Measurements from ENCODE around the gene MTA1. TPM values are rescaled to one million over a fixed set of nuclear protein-coding genes. Genes with fewer than 3 reads are reported as not detected.

Gene MTA1
- polyA plus RNA-seq, 1 of the 3 experiments (the other 2 are of a cell fraction) = 96.3 TPM

GRCh38 chr14:105492971-105493871 lies 73.6 kb downstream of the MTA1 start:
- POLR2A ChIA-PET = no interaction called here
- no peaks in the 10 kb centered on the region for H3F3A ChIP-seq (replicated peaks; ENCODE audit: insufficient read depth)
- H2AFZ ChIP-seq (ENCODE audit: low read depth) = no peak overlapping the region
- no peaks in the 10 kb centered on the region for H3K9me2 ChIP-seq
- H3K4me2 ChIP-seq = no peak overlapping the region
- CTCF ChIA-PET = interaction anchor here (0.6 to 5.9 kb wide), 9 partner anchors 11 to 403 kb away, joined by 3 to 135 read pairs (median 5); partner anchors contain the start of gene TMEM121
- H3K9ac ChIP-seq = no peak overlapping the region
- WGBS (ENCODE audit: low lambda C conversion rate) = 85% methylated on average over 16 of the region's 20 CpGs
- peaks cover 5 to 19% of the 10 kb centered on the region in 2 experiments; a peak in 2 of 4 replicates for H3K4me1 ChIP-seq (ENCODE audit: control insufficient read depth in 1 of 2, insufficient read depth in 2 of 2, low read depth in 1 of 2, low read length in 1 of 2)
- no peaks in the 10 kb centered on the region for H3K36me3 ChIP-seq (replicated peaks in 1 of 2; ENCODE audit: control insufficient read depth in 1 of 2, insufficient read depth in 2 of 2, low read length in 1 of 2)
- H3K4me3 ChIP-seq (ENCODE audit: low read depth in 2 of 2, low read length in 1 of 2) = no peak overlapping the region
- no peak overlapping the region for H3K27ac ChIP-seq (ENCODE audit: low read depth in 2 of 2, low read length in 1 of 2)
- H3K9me3 ChIP-seq = no peaks in the 10 kb centered on the region
- TF ChIP-seq TCF12 (IDR thresholded peaks at IDR 0.05) = no peak
- no peak for DNase-seq
- H3K27me3 ChIP-seq (ENCODE audit: insufficient read depth) = no peaks in the 10 kb centered on the region
- peaks cover 11% of the 10 kb centered on the region; the same call in 1 of the 2 replicates for H4K20me1 ChIP-seq (ENCODE audit: insufficient read depth)
- peaks cover 13% of the 10 kb centered on the region; the same call in 1 of the 2 replicates for H3K79me2 ChIP-seq (ENCODE audit: insufficient read depth)

GRCh38 chr14:105493921-105494605 lies 74.4 kb downstream of the MTA1 start:
- no peak for DNase-seq
- TF ChIP-seq YY1 (IDR thresholded peaks at IDR 0.05; ENCODE audit: low read depth) (no peak), IRF3 (IDR thresholded peaks at IDR 0.05; ENCODE audit: low read depth, low read length) (no peak), SIN3A (IDR thresholded peaks at IDR 0.05; ENCODE audit: borderline replicate concordance, low read depth, low read length) (no peak), FOXM1 (IDR thresholded peaks at IDR 0.05; ENCODE audit: low read depth) (no peak)
- H2AFZ ChIP-seq (ENCODE audit: low read depth) = no peak overlapping the region
- H3K4me3 ChIP-seq (ENCODE audit: low read depth in 2 of 2, low read length in 1 of 2) = no peak overlapping the region
- H3K36me3 ChIP-seq (replicated peaks in 1 of 2; ENCODE audit: control insufficient read depth in 1 of 2, insufficient read depth in 2 of 2, low read length in 1 of 2) = no peaks in the 10 kb centered on the region
- no peak overlapping the region for H3K27ac ChIP-seq (ENCODE audit: low read depth in 2 of 2, low read length in 1 of 2)
- WGBS (ENCODE audit: low lambda C conversion rate) = 91% methylated on average over 6 of the region's 16 CpGs
- ChIA-PET CTCF (interaction anchor here (1.8 to 5.9 kb wide), 3 partner anchors 10 to 125 kb away, joined by 5 to 135 read pairs (median 61); partner anchors contain the start of gene TMEM121), POLR2A (no interaction called here)
- no peak overlapping the region for H3K9ac ChIP-seq
- peaks cover 13% of the 10 kb centered on the region; the same call in 1 of the 2 replicates for H3K79me2 ChIP-seq (ENCODE audit: insufficient read depth)
- H4K20me1 ChIP-seq (ENCODE audit: insufficient read depth) = peaks cover 11% of the 10 kb centered on the region; the same call in 1 of the 2 replicates
- H3K4me2 ChIP-seq = no peak overlapping the region
- peaks cover 5 to 16% of the 10 kb centered on the region in 2 experiments; a peak in 2 of 4 replicates for H3K4me1 ChIP-seq (ENCODE audit: control insufficient read depth in 1 of 2, insufficient read depth in 2 of 2, low read depth in 1 of 2, low read length in 1 of 2)
- no peaks in the 10 kb centered on the region for H3F3A ChIP-seq (replicated peaks; ENCODE audit: insufficient read depth)
- H3K9me3 ChIP-seq = no peaks in the 10 kb centered on the region
- H3K9me2 ChIP-seq = no peaks in the 10 kb centered on the region
- H3K27me3 ChIP-seq (ENCODE audit: insufficient read depth) = no peaks in the 10 kb centered on the region

- no peak for DNase-seq
- peaks cover 13% of the 10 kb centered on the region; the same call in 1 of the 2 replicates for H3K79me2 ChIP-seq (ENCODE audit: insufficient read depth)
- no peaks in the 10 kb centered on the region for H3F3A ChIP-seq (replicated peaks; ENCODE audit: insufficient read depth)
- H3K36me3 ChIP-seq (replicated peaks in 1 of 2; ENCODE audit: control insufficient read depth in 1 of 2, insufficient read depth in 2 of 2, low read length in 1 of 2) = no peaks in the 10 kb centered on the region
- 98% methylated on average over 6 of the region's 6 CpGs for WGBS (ENCODE audit: low lambda C conversion rate)
- peaks cover 5 to 11% of the 10 kb centered on the region in 2 experiments; a peak in 2 of 4 replicates for H3K4me1 ChIP-seq (ENCODE audit: control insufficient read depth in 1 of 2, insufficient read depth in 2 of 2, low read depth in 1 of 2, low read length in 1 of 2)
- ChIA-PET CTCF (no interaction called here), POLR2A (no interaction called here)
- no peaks in the 10 kb centered on the region for H3K9me3 ChIP-seq
- no peak for TF ChIP-seq RXRA (IDR thresholded peaks at IDR 0.05; ENCODE audit: borderline replicate concordance, low read depth)
- no peak for TF ChIP-seq GATA2 (CRISPR knock-in tag; IDR thresholded peaks at IDR 0.05)
- no peak for TF ChIP-seq USF2 (IDR thresholded peaks at IDR 0.05; ENCODE audit: borderline replicate concordance, low read depth, low read length)
- TF ChIP-seq FOXJ3 (CRISPR knock-in tag; IDR thresholded peaks at IDR 0.05) = no peak
- no peak for TF ChIP-seq RAD21 (IDR thresholded peaks at IDR 0.05; ENCODE audit: low read length)
- no peak for TF ChIP-seq NFIC (IDR thresholded peaks at IDR 0.05; ENCODE audit: borderline replicate concordance)
- no peak for TF ChIP-seq EZH2phosphoT487 (IDR thresholded peaks at IDR 0.05; ENCODE audit: borderline replicate concordance, low read depth)
- TF ChIP-seq GABPA (IDR thresholded peaks at IDR 0.05; ENCODE audit: low read depth) = no peak
- no peak for TF ChIP-seq POLR2AphosphoS5 (IDR thresholded peaks at IDR 0.05; ENCODE audit: low read depth, low read length)
- TF ChIP-seq NRF1 (IDR thresholded peaks at IDR 0.05; ENCODE audit: low read depth, low read length) = no peak
- no peak for TF ChIP-seq MEF2A (IDR thresholded peaks at IDR 0.05; ENCODE audit: borderline replicate concordance, low read depth)
- no peak for TF ChIP-seq PBX3 (IDR thresholded peaks at IDR 0.05)
- H3K27ac ChIP-seq (ENCODE audit: low read depth in 2 of 2, low read length in 1 of 2) = no peak overlapping the region
- no peaks in the 10 kb centered on the region for H3K27me3 ChIP-seq (ENCODE audit: insufficient read depth)
- peaks cover 11% of the 10 kb centered on the region; the same call in 1 of the 2 replicates for H4K20me1 ChIP-seq (ENCODE audit: insufficient read depth)
- no peak overlapping the region for H2AFZ ChIP-seq (ENCODE audit: low read depth)
- no peak overlapping the region for H3K4me3 ChIP-seq (ENCODE audit: low read depth in 2 of 2, low read length in 1 of 2)
- no peak overlapping the region for H3K4me2 ChIP-seq
- H3K9me2 ChIP-seq = no peaks in the 10 kb centered on the region
- H3K9ac ChIP-seq = no peak overlapping the region
Observed at GRCh38 chr14:105494606-105494929, 74.9 kb downstream of the MTA1 start.
